ENCODE measurements around the gene NADK. TPM values are rescaled to one million over a fixed set of nuclear protein-coding genes. Genes with fewer than 3 reads are reported as not detected.

NADK gene
- total RNA-seq, 1 donor from 2014 or later = 89.2 TPM

- no peak for DNase-seq (ENCODE audit: extremely low spot score, unreplicated experiment)
- no peaks in the 10 kb centered on the region for H3K9me3 Mint-ChIP-seq
- no peaks in the 10 kb centered on the region for H3K27me3 Mint-ChIP-seq
- TF ChIP-seq CTCF (conservative IDR thresholded peaks at IDR 0.05) = no peak
- no peak overlapping the region for H3K27ac Mint-ChIP-seq
- H3K4me3 Mint-ChIP-seq = no peak overlapping the region
- peaks cover 12% of the 10 kb centered on the region for H3K36me3 Mint-ChIP-seq
- no peaks in the 10 kb centered on the region for H3K4me1 Mint-ChIP-seq (ENCODE audit: unreplicated experiment)
Observed at GRCh38 chr1:1764876-1765470, 13.3 kb downstream of the NADK start.

- H3K36me3 Mint-ChIP-seq = peaks cover 11% of the 10 kb centered on the region
- H3K9me3 Mint-ChIP-seq = no peaks in the 10 kb centered on the region
- DNase-seq (ENCODE audit: extremely low spot score, unreplicated experiment) = no peak
- no peaks in the 10 kb centered on the region for H3K4me1 Mint-ChIP-seq (ENCODE audit: unreplicated experiment)
- H3K4me3 Mint-ChIP-seq = no peak overlapping the region
- peak overlapping the region; percentile 36 for H3K27ac Mint-ChIP-seq
- no peaks in the 10 kb centered on the region for H3K27me3 Mint-ChIP-seq
- no peak for TF ChIP-seq CTCF (conservative IDR thresholded peaks at IDR 0.05)
Observed at GRCh38 chr1:1763657-1764621, 14.3 kb downstream of the NADK start.

GRCh38 chr1:1761504-1762376, 16.5 kb downstream of the NADK start:
- no peaks in the 10 kb centered on the region for H3K9me3 Mint-ChIP-seq
- no peak for DNase-seq (ENCODE audit: extremely low spot score, unreplicated experiment)
- no peaks in the 10 kb centered on the region for H3K4me1 Mint-ChIP-seq (ENCODE audit: unreplicated experiment)
- no peak for TF ChIP-seq CTCF (conservative IDR thresholded peaks at IDR 0.05)
- H3K27me3 Mint-ChIP-seq = no peaks in the 10 kb centered on the region
- H3K36me3 Mint-ChIP-seq = peaks cover 3% of the 10 kb centered on the region
- H3K4me3 Mint-ChIP-seq = no peak overlapping the region
- no peak overlapping the region for H3K27ac Mint-ChIP-seq

- DNase-seq (ENCODE audit: extremely low spot score, unreplicated experiment) = no peak
- Mint-ChIP-seq H3K27ac (no peak overlapping the region), H3K4me1 (ENCODE audit: unreplicated experiment) (no peaks in the 10 kb centered on the region), H3K27me3 (no peaks in the 10 kb centered on the region), H3K9me3 (no peaks in the 10 kb centered on the region), H3K36me3 (peaks cover 3% of the 10 kb centered on the region), H3K4me3 (no peak overlapping the region)
- no peak for TF ChIP-seq CTCF (conservative IDR thresholded peaks at IDR 0.05)
Observed at GRCh38 chr1:1760715-1761114, 17.6 kb downstream of the NADK start.

GRCh38 chr1:1760345-1760650, 18.0 kb downstream of the NADK start:
- Mint-ChIP-seq H3K9me3 (no peaks in the 10 kb centered on the region), H3K36me3 (peaks cover 3% of the 10 kb centered on the region), H3K27ac (no peak overlapping the region), H3K4me1 (ENCODE audit: unreplicated experiment) (no peaks in the 10 kb centered on the region), H3K27me3 (no peaks in the 10 kb centered on the region), H3K4me3 (no peak overlapping the region)
- no peak for DNase-seq (ENCODE audit: extremely low spot score, unreplicated experiment)
- no peak for TF ChIP-seq CTCF (conservative IDR thresholded peaks at IDR 0.05)
